ENCODE data around the gene TXNDC8. TPM values are rescaled to one million over a fixed set of nuclear protein-coding genes. Genes with fewer than 3 reads are reported as not detected.

Gene TXNDC8
- total RNA-seq, 1 donor: not detected

- no peak for DNase-seq (ENCODE audit: low read depth)
- no peak for TF ChIP-seq CTCF (IDR thresholded peaks at IDR 0.05; ENCODE audit: insufficient read depth, low read length)
- no peak overlapping the region for H3K4me3 ChIP-seq (ENCODE audit: low read depth, low read length)
Measured at GRCh38 chr9:110270211-110270995, 67.3 kb downstream of the TXNDC8 start.

GRCh38 chr9:110266795-110267194 is 70.9 kb downstream of the TXNDC8 start:
- no peak overlapping the region for H3K4me3 ChIP-seq (ENCODE audit: low read depth, low read length)
- DNase-seq (ENCODE audit: low read depth): no peak
- no peak for TF ChIP-seq CTCF (IDR thresholded peaks at IDR 0.05; ENCODE audit: insufficient read depth, low read length)

- H3K4me3 ChIP-seq (ENCODE audit: low read depth, low read length): no peak overlapping the region
- TF ChIP-seq CTCF (IDR thresholded peaks at IDR 0.05; ENCODE audit: insufficient read depth, low read length): no peak
- no peak for DNase-seq (ENCODE audit: low read depth)
Measured at GRCh38 chr9:110261632-110262031, 76.0 kb downstream of the TXNDC8 start.

- no peak overlapping the region for H3K4me3 ChIP-seq (ENCODE audit: low read depth, low read length)
- no peak for TF ChIP-seq CTCF (IDR thresholded peaks at IDR 0.05; ENCODE audit: insufficient read depth, low read length)
- no peak for DNase-seq (ENCODE audit: low read depth)
Measured at GRCh38 chr9:110260911-110261310, 76.8 kb downstream of the TXNDC8 start.

- no peak for DNase-seq (ENCODE audit: low read depth)
- no peak overlapping the region for H3K4me3 ChIP-seq (ENCODE audit: low read depth, low read length)
- TF ChIP-seq CTCF (IDR thresholded peaks at IDR 0.05; ENCODE audit: insufficient read depth, low read length): no peak
Measured at GRCh38 chr9:110259566-110259965, 78.1 kb downstream of the TXNDC8 start.

GRCh38 chr9:110258690-110259091 is 79.0 kb downstream of the TXNDC8 start:
- no peak overlapping the region for H3K4me3 ChIP-seq (ENCODE audit: low read depth, low read length)
- no peak for DNase-seq (ENCODE audit: low read depth)
- no peak for TF ChIP-seq CTCF (IDR thresholded peaks at IDR 0.05; ENCODE audit: insufficient read depth, low read length)

- peak overlapping the region; percentile 88 for H3K4me3 ChIP-seq (ENCODE audit: low read depth, low read length)
- no peak for DNase-seq (ENCODE audit: low read depth)
- TF ChIP-seq CTCF (IDR thresholded peaks at IDR 0.05; ENCODE audit: insufficient read depth, low read length): no peak
Measured at GRCh38 chr9:110257956-110258355, 79.7 kb downstream of the TXNDC8 start.

Data from fibroblast of the aortic adventitia (primary cell).